B cell (primary cell): ENCODE results near the gene IKZF2. TPM values are rescaled to one million over a fixed set of nuclear protein-coding genes. Genes with fewer than 3 reads are reported as not detected.

Experiments
- ATAC-seq: fragments of 200-7000 bp; cut with Tn5 transposase; one replicate; pipeline ENCODE4 v1.10.0; 2021; ENCODE audit warnings: low read depth, mild to moderate bottlenecking, moderate number of reproducible peaks, moderate library complexity
- CTCF ChIA-PET: fragments of 350-600 bp; sonication (Branson Sonifier 250); formaldehyde crosslinking; loops from one replicate; lab custom pipeline; 2021; ENCODE audit warnings: antibody characterized with exemption, inconsistent platforms; lab: Charles Lee
- POLR2A ChIA-PET: fragments of 350-600 bp; sonication (Branson Sonifier 250); formaldehyde crosslinking; loops from one replicate; lab custom pipeline; 2021; ENCODE audit warnings: antibody characterized with exemption; lab: Charles Lee
- DNase-seq: peaks from one replicate; pipeline ENCODE4 v3.0.0; 2013
- H2AFZ ChIP-seq: 2 replicates; pipeline ENCODE4 v1.6.1; 2012; ENCODE audit warnings: mild to moderate bottlenecking, low read depth, low read length; ENCODE audit not compliant: insufficient read depth, poor library complexity, severe bottlenecking
- H3K27ac ChIP-seq, 2 donors: 1 replicate in 1 of 2; 2 replicates in 1 of 2; pipeline ENCODE4 v1.5.1; 2012 to 2013; ENCODE audit warnings: low read length in 2 of 2, mild to moderate bottlenecking in 2 of 2, moderate library complexity in 1 of 2
- H3K27me3 ChIP-seq, 4 experiments: fragments of 200-600 bp in 1 of 4; sonication (generic) in 1 of 4; replicated peaks in 1 of 4; 1 replicate in 2 of 4; 2 replicates in 2 of 4; pipeline versions ENCODE4 v1.6.1 to v1.7.0; 2013 to 2016; ENCODE audit warnings: low read length in 3 of 4, mild to moderate bottlenecking in 2 of 4, mixed read lengths in 1 of 4, moderate library complexity in 1 of 4; ENCODE audit not compliant: insufficient read depth in 4 of 4, control insufficient read depth in 3 of 4; ENCODE audit errors: control extremely low read depth in 1 of 4
- H3K36me3 ChIP-seq, 2 experiments: replicated peaks in 1 of 2; 1 replicate in 1 of 2; 2 replicates in 1 of 2; pipeline versions ENCODE4 v1.6.1 to v1.7.1; 2013; ENCODE audit warnings: low read length in 1 of 2; ENCODE audit not compliant: insufficient read depth in 2 of 2, control insufficient read depth in 1 of 2; ENCODE audit errors: control extremely low read depth in 1 of 2, extremely low read depth in 1 of 2
- H3K4me1 ChIP-seq, 2 donors: fragments of 200-600 bp in 1 of 2; sonication (generic) in 1 of 2; 1 replicate in 1 of 2; 2 replicates in 1 of 2; pipeline versions ENCODE4 v1.5.1 to v1.6.1; 2013 to 2017; ENCODE audit warnings: low read length in 2 of 2; ENCODE audit not compliant: control insufficient read depth in 2 of 2, insufficient read depth in 2 of 2
- H3K4me2 ChIP-seq: replicated peaks from 2 replicates; pipeline ENCODE3; 2012; ENCODE audit warnings: mild to moderate bottlenecking, low read depth, low read length; ENCODE audit not compliant: poor library complexity, severe bottlenecking
- H3K4me3 ChIP-seq, 5 experiments: fragments of 200-600 bp in 1 of 5; sonication (generic) in 1 of 5; 1 replicate in 3 of 5; 2 replicates in 2 of 5; pipeline versions ENCODE4 v1.5.1 to v1.7.0; 2011 to 2016; ENCODE audit warnings: low read length in 4 of 5, mild to moderate bottlenecking in 4 of 5, low read depth in 2 of 5, control low read depth in 1 of 5, moderate library complexity in 1 of 5; ENCODE audit not compliant: insufficient read depth in 1 of 5; ENCODE audit errors: control extremely low read depth in 1 of 5, extremely low read depth in 1 of 5
- H3K79me2 ChIP-seq: fragments of 200-600 bp; sonication (generic); one replicate; pipeline ENCODE4 v1.6.0; 2016; ENCODE audit warnings: low read length; ENCODE audit not compliant: control insufficient read depth, insufficient read depth
- H3K9ac ChIP-seq: fragments of 200-600 bp; sonication (generic); 2 replicates; pipeline ENCODE4 v1.6.1; 2017; ENCODE audit warnings: mild to moderate bottlenecking, low read length, moderate library complexity
- H3K9me3 ChIP-seq, 3 donors: one replicate each; pipeline versions ENCODE4 v1.6.1 to v1.7.1; 2013; ENCODE audit warnings: low read length in 2 of 3; ENCODE audit not compliant: control insufficient read depth in 2 of 3, insufficient read depth in 1 of 3; ENCODE audit errors: control extremely low read depth in 1 of 3
- H4K20me1 ChIP-seq: 2 replicates; pipeline ENCODE4 v1.6.0; 2012; ENCODE audit warnings: mild to moderate bottlenecking, low read length; ENCODE audit not compliant: insufficient read depth, control insufficient read depth, poor library complexity, severe bottlenecking
- H3K27ac Mint-ChIP-seq: one replicate; pipeline ENCODE4 v1.8.0; 2021; ENCODE audit warnings: mixed read lengths
- H3K27me3 Mint-ChIP-seq: one replicate; pipeline ENCODE4 v1.8.0; 2021; ENCODE audit warnings: mixed read lengths
- H3K4me1 Mint-ChIP-seq: one replicate; pipeline ENCODE4 v1.8.0; 2021; ENCODE audit warnings: mixed read lengths
- H3K4me3 Mint-ChIP-seq: one replicate; pipeline ENCODE4 v1.8.0; 2021; ENCODE audit warnings: mixed read lengths
- H3K9me3 Mint-ChIP-seq: one replicate; pipeline ENCODE4 v1.8.0; 2022; ENCODE audit warnings: mixed read lengths; ENCODE audit not compliant: insufficient read depth
- CTCF ChIP-seq: fragments of 200-600 bp; IDR thresholded peaks from one replicate; pipeline ENCODE4 v1.8.0; 2022; ENCODE audit warnings: antibody characterized with exemption, mild to moderate bottlenecking
- EZH2 ChIP-seq: IDR thresholded peaks from 2 replicates; pipeline ENCODE4 v1.6.1; 2012; ENCODE audit warnings: borderline replicate concordance, low read depth, mild to moderate bottlenecking, moderate library complexity, low read length; ENCODE audit not compliant: insufficient read depth, poor library complexity, severe bottlenecking
- WGBS: methylation state at CpG from one replicate; pipeline ENCODE4 v1.1.5; 2013; ENCODE audit warnings: missing lambda C conversion rate; ENCODE audit not compliant: insufficient coverage; 5-methylcytosine and 5-hydroxymethylcytosine counted together
- intact Hi-C: fragments of 100-400 bp; cut with micrococcal nuclease; formaldehyde crosslinking; loops from one replicate; pipeline ENCODE4 v1.10.0; 2022
- polyA plus RNA-seq: library from polyadenylated mRNA; depleted of rRNA; stranded (reverse); fragments of >200 nt; gene quantifications from 2 replicates; pipeline ENCODE4 v1.2.3, GENCODE V29; 2012
- total RNA-seq, 2 donors: library from RNA; stranded (reverse); fragments of 120-200 nt in 1 of 2; gene quantifications; 1 replicate in 1 of 2; 2 replicates in 1 of 2; pipeline versions ENCODE4 v1.2.3 to v1.2.4, GENCODE V29; 2013 to 2022

The IKZF2 gene
- total and polyA plus RNA-seq, 2 donors (not counting 1 experiment from before 2014, with no cell fraction given) = 2.5 to 49.3 TPM

- ChIA-PET POLR2A (no interaction called here), CTCF (interaction anchor here (0.6 kb wide), 1 partner anchor 86 kb away, joined by 3 read pairs; no protein-coding TSS in a partner anchor)
- H2AFZ ChIP-seq = no peak overlapping the region
- H3K4me1 ChIP-seq = peaks cover 7 to 12% of the 10 kb centered on the region in 2 donors
- H3K79me2 ChIP-seq = no peaks in the 10 kb centered on the region
- no peak overlapping the region for H3K4me3 ChIP-seq
- Mint-ChIP-seq H3K4me1 (peaks cover 15% of the 10 kb centered on the region), H3K27me3 (no peaks in the 10 kb centered on the region), H3K9me3 (no peaks in the 10 kb centered on the region), H3K27ac (no peak overlapping the region), H3K4me3 (no peak overlapping the region)
- no peaks in the 10 kb centered on the region for H3K36me3 ChIP-seq
- H3K9me3 ChIP-seq = no peaks in the 10 kb centered on the region
- H3K27me3 ChIP-seq = no peaks in the 10 kb centered on the region
- no peak overlapping the region for H3K27ac ChIP-seq
- no peaks in the 10 kb centered on the region for H4K20me1 ChIP-seq
- H3K4me2 ChIP-seq = no peak overlapping the region
- TF ChIP-seq EZH2 (no peak), CTCF (no peak)
- ATAC-seq (no peak), DNase-seq (no peak)
- no peak overlapping the region for H3K9ac ChIP-seq
- intact Hi-C loops = no loop called here
- WGBS = 91% methylated on average over 3 of the region's 3 CpGs
These were observed 153.8 kb downstream of the IKZF2 start for GRCh38 chr2:212997526-212998020.

- no peak for ATAC-seq
- Histone ChIP-seq H3K9ac (no peak overlapping the region), H3K4me2 (no peak overlapping the region), H3K27me3 (no peaks in the 10 kb centered on the region), H4K20me1 (no peaks in the 10 kb centered on the region), H3K36me3 (no peaks in the 10 kb centered on the region), H3K27ac (no peak overlapping the region), H3K4me3 (no peak overlapping the region), H3K79me2 (no peaks in the 10 kb centered on the region), H2AFZ (no peak overlapping the region), H3K9me3 (no peaks in the 10 kb centered on the region), H3K4me1 (peaks cover 3 to 4% of the 10 kb centered on the region in 2 donors)
- intact Hi-C loops = no loop called here
- no peaks in the 10 kb centered on the region for H3K27me3 Mint-ChIP-seq
- DNase-seq = no peak
- POLR2A ChIA-PET = interaction anchor here (0.6 kb wide), 1 partner anchor 104 kb away, joined by 6 read pairs; no protein-coding TSS in a partner anchor
- CTCF ChIA-PET = no interaction called here
- no peak overlapping the region for H3K4me3 Mint-ChIP-seq
- H3K9me3 Mint-ChIP-seq = no peaks in the 10 kb centered on the region
- no CpG with 5 or more reads among the region's 2 CpGs for WGBS
- no peak for TF ChIP-seq EZH2
- TF ChIP-seq CTCF = no peak
- H3K27ac Mint-ChIP-seq = no peak overlapping the region
- peaks cover 8% of the 10 kb centered on the region for H3K4me1 Mint-ChIP-seq
These were observed 155.5 kb downstream of the IKZF2 start for GRCh38 chr2:212995920-212996319.
